ENCODE measurements around the gene C17orf75. TPM values are rescaled to one million over a fixed set of nuclear protein-coding genes. Genes with fewer than 3 reads are reported as not detected.
"Not testable (repeated sequence)": the region's sequence is repeated elsewhere in the genome, so short reads cannot be mapped to it uniquely, and the experiment has no call there.

C17orf75 gene
- total RNA-seq, 2 experiments from 2014 or later = 31.5 to 35.9 TPM

DNA sequence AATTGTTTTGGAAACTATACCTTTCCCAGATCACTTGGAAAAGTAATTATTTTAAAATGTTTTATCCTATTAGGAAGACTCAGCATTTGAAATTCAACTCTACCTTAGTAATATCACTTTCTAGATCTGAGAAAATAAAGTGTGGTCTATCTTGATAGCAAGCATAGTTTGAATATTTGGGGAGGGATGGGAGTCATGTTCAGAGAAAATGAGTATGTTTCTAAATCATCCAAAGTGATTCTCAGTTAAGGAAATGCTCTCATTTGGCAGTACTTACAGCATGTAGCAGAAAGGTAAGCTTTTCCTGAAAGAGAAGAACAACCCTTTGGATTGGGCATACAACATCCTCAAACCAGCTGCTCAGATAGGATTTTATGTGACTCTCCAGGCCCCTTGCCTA lies 6.9 kb downstream of the C17orf75 start:
- no peaks in the 10 kb centered on the region for H3K9me3 Mint-ChIP-seq
- peaks cover 39% of the 10 kb centered on the region for H3K36me3 Mint-ChIP-seq
- no peak overlapping the region for H3K4me3 Mint-ChIP-seq
- H3K27me3 Mint-ChIP-seq = no peaks in the 10 kb centered on the region
- ATAC-seq (ENCODE audit: low read depth) = no peak
- H3K27ac Mint-ChIP-seq = no peak overlapping the region
- H3K4me1 Mint-ChIP-seq = peaks cover 38% of the 10 kb centered on the region
- POLR2A ChIA-PET = no interaction called here
- no peak for DNase-seq

DNA sequence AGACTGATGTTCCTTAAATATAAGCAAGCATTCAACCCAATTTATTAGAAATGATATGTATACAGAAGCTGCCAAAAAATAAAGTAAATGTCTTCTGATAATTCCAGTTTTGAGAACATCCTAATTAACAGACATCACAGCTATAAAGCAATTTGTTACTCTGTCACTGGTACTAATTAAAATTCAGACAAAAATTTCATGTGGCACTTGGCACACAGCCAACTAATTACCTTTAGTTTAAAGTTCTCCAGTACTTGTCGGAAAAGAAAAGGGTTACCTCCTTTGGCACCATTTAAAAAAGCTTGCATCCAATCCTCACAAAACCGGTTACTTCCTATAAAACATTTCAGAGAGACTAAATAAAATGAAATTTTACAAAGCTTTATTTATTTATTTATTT lies 8.8 kb downstream of the C17orf75 start:
- DNase-seq (no peak), ATAC-seq (ENCODE audit: low read depth) (no peak)
- H3K27me3 Mint-ChIP-seq = no peaks in the 10 kb centered on the region
- H3K36me3 Mint-ChIP-seq = peaks cover 36% of the 10 kb centered on the region
- H3K27ac Mint-ChIP-seq = peak overlapping the region; percentile 21
- POLR2A ChIA-PET = interaction anchor here (0.6 to 7.5 kb wide), 2 partner anchors 8 to 18 kb away, joined by 3 to 51 read pairs; partner anchors contain the start of gene C17orf75
- H3K4me3 Mint-ChIP-seq = no peak overlapping the region
- no peaks in the 10 kb centered on the region for H3K9me3 Mint-ChIP-seq
- H3K4me1 Mint-ChIP-seq = peaks cover 37% of the 10 kb centered on the region

DNA sequence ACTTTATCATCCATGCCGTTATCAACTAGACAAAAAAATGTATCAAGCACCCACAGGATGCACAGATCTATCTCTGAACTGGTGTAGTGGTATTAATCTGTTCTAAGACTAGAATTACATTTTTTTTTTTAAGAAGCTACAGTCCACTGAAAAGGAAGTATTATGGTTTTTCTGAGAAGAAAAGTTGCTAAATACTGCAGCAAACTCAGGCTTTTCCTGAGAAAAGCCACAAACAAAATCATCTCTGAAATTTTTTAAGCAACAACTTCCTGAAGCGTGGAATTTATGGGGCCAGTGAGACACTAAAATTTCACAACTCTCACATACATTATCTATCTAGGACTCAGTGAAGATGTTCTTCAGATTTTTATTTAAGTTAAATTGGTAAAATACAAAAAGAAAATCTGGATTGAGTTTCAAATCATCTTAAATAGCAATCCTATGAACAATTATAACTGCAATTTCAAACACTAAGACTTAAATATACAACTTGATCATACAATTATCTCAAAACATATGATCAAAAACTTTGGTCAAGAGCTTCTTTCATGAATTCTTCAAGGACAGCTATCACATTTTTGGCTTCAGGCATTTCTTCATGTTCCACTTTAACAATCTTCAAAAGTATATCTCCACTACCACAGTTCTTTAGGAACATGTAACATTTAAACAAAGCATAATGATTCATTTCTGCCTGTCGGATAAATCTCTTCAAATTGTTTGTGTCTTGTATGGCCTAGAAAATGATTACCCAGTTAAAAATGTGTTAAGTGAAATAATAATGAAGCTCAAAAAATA lies 10.5 kb downstream of the C17orf75 start:
- Mint-ChIP-seq H3K4me3 (peak overlapping the region; percentile 74), H3K27ac (peak overlapping the region; percentile 81), H3K9me3 (no peaks in the 10 kb centered on the region), H3K4me1 (peaks cover 46% of the 10 kb centered on the region), H3K36me3 (peaks cover 27% of the 10 kb centered on the region), H3K27me3 (no peaks in the 10 kb centered on the region)
- DNase-seq (no peak), ATAC-seq (ENCODE audit: low read depth) (peak; percentile 90)
- POLR2A ChIA-PET = interaction anchor here (0.6 to 7.5 kb wide), 8 partner anchors 9 to 158 kb away, joined by 3 to 51 read pairs (median 6); partner anchors contain the start of genes C17orf75 and ZNF207

DNA sequence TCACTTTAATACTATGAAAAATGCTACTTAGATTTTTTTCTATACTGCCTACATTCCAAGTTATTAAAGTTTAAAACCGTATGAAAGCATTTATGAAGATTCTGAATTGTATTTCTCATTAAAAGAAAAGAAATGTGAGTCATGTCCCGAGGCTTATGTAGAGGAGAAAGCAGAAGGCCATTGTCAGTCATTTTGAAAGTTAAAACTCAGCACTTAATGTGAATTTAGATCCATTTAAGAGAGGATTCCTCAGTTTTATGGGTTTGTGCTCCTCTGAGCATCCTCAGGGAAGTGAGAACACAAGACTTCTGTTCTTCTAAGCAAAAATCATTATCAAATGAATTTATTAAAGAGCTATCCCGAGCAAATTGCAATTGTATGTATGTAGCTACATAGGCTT lies 11.8 kb downstream of the C17orf75 start:
- Mint-ChIP-seq H3K4me3 (peak overlapping the region; percentile 74), H3K4me1 (peaks cover 45% of the 10 kb centered on the region), H3K27ac (peak overlapping the region; percentile 81), H3K36me3 (peaks cover 20% of the 10 kb centered on the region), H3K27me3 (no peaks in the 10 kb centered on the region), H3K9me3 (no peaks in the 10 kb centered on the region)
- DNase-seq (no peak), ATAC-seq (ENCODE audit: low read depth) (no peak)
- POLR2A ChIA-PET = interaction anchor here (1.4 to 7.5 kb wide), 5 partner anchors 8 to 20 kb away, joined by 5 to 51 read pairs (median 6); partner anchors contain the start of genes C17orf75 and ZNF207

DNA sequence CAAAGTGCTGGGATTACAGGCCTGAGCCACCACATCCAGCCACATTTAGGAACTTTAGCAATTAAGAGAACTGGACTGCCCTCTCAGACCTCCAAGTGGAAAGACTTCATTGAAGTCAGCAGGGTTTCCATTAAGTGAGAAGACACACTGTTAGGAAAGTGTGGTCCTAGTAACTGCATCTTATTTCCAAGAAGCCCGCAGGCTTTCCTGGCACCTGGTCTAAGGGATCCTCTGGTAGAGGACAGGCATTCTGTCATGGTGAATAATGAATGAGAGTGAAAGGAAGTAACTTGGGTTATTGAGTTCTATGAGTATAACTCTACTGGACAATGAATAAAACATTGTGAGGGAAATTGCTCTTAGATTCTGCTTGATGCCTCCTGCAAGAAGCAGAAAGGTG lies 14.1 kb downstream of the C17orf75 start:
- Mint-ChIP-seq H3K27me3 (no peaks in the 10 kb centered on the region), H3K27ac (peak overlapping the region; percentile 60), H3K36me3 (peaks cover 6% of the 10 kb centered on the region), H3K9me3 (no peaks in the 10 kb centered on the region), H3K4me3 (no peak overlapping the region), H3K4me1 (peaks cover 54% of the 10 kb centered on the region)
- DNase-seq (peak; percentile 3), ATAC-seq (ENCODE audit: low read depth) (no peak)
- POLR2A ChIA-PET = interaction anchor here (7.5 kb wide), 1 partner anchor 13 kb away, joined by 51 read pairs; the partner anchor contains the start of gene C17orf75

DNA sequence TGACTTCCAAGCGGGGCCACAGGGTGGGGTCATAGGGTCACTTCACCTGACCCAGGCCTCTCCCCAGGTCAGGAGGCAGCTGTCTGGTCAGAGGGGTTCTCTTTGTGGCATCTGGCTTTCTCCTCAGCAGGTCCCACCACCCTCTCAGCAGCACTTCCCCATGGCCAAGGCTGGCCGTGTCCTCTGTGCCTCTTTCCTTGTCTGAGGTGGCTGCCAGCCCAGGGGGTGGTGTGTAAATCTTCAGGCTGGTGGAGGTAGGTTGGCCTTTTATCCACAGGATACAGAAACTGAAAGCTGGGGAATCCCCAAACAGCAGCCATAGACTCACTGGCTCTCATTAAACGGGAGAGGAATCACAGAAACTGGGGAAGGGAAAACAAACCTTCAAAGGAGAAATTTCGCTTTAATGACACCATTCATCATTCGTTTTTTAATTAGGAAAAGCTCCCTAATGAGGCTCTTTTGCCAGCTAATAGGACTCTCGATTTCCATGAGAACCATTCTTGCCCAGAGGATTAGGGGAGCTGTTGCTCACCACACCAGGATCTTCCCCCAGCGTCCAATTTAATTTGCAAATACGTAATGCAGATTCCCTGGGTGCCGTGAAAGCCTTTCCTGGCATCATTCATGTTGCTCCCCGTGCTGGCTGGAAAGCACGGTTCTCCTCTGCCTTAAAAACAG lies 18.0 kb downstream of the C17orf75 start:
- H3K27me3 Mint-ChIP-seq = no peaks in the 10 kb centered on the region

DNA sequence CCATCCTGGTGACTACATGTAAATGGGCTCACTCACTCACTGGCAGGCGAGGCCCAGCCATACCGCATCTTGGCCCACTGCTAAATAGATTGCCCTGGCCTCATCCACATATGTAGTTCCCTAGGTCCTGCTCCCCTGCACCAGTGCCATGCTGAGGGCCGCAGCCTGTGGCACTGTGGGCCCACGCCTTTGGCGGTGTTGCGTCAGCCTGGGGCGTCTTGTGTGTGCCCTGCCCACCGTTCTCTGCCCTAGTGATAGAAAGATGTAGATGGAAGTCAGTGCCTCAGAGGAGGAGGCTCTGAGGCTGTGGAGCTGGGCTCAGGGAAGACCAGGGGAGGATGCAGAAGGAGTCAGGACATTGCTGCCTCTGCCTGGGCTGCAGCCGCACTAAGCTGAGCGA lies 18.9 kb downstream of the C17orf75 start:
- Mint-ChIP-seq H3K9me3 (no peaks in the 10 kb centered on the region), H3K36me3 (no peaks in the 10 kb centered on the region), H3K27me3 (peaks cover 2% of the 10 kb centered on the region), H3K27ac (peak overlapping the region; percentile 85), H3K4me1 (peaks cover 39% of the 10 kb centered on the region), H3K4me3 (peak overlapping the region; percentile 65)
- POLR2A ChIA-PET = interaction anchor here (1.4 to 1.7 kb wide), 3 partner anchors 8 to 26 kb away, joined by 4 to 14 read pairs (median 5); no protein-coding TSS in a partner anchor
- DNase-seq (no peak), ATAC-seq (ENCODE audit: low read depth) (no peak)

More for the DNA sequence above, 18.0 kb downstream of the C17orf75 start:
- POLR2A ChIA-PET = interaction anchor here (1.0 to 1.7 kb wide), 5 partner anchors 14 to 254 kb away, joined by 3 to 14 read pairs (median 4); no protein-coding TSS in a partner anchor
- H3K4me1 Mint-ChIP-seq = peaks cover 39% of the 10 kb centered on the region
- no peaks in the 10 kb centered on the region for H3K36me3 Mint-ChIP-seq
- H3K4me3 Mint-ChIP-seq = peak overlapping the region; percentile 65
- H3K27ac Mint-ChIP-seq = peak overlapping the region; percentile 85
- H3K9me3 Mint-ChIP-seq = no peaks in the 10 kb centered on the region
- peak; percentile 58 for DNase-seq
- ATAC-seq (ENCODE audit: low read depth) = peak; percentile 84

DNA sequence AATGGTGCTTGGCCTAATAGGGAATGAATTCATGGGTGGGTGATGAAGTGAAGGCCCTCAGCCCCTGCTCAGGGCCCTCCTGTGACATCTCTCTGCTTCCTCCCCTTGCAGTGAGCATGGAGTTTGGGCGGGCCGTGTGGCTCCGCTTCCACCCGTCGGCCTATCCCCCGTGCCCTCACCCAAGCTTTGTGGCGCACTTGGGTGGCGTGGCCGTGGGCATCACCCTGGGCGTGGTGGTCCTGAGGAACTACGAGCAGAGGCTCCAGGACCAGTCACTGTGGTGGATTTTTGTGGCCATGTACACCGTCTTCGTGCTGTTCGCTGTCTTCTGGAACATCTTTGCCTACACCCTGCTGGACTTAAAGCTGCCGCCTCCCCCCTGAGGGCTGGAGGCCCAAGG lies 21.1 kb downstream of the C17orf75 start:
- peaks cover 31% of the 10 kb centered on the region for H3K4me1 Mint-ChIP-seq
- no peak overlapping the region for H3K4me3 Mint-ChIP-seq
- H3K27ac Mint-ChIP-seq = no peak overlapping the region
- DNase-seq (no peak), ATAC-seq (ENCODE audit: low read depth) (no peak)
- POLR2A ChIA-PET = interaction anchor here (0.6 to 1.6 kb wide), 3 partner anchors 10 to 33 kb away, joined by 3 to 6 read pairs (median 4); partner anchors contain the start of gene ZNF207
- no peaks in the 10 kb centered on the region for H3K36me3 Mint-ChIP-seq
- H3K9me3 Mint-ChIP-seq = no peaks in the 10 kb centered on the region
- peaks cover 13% of the 10 kb centered on the region for H3K27me3 Mint-ChIP-seq

DNA sequence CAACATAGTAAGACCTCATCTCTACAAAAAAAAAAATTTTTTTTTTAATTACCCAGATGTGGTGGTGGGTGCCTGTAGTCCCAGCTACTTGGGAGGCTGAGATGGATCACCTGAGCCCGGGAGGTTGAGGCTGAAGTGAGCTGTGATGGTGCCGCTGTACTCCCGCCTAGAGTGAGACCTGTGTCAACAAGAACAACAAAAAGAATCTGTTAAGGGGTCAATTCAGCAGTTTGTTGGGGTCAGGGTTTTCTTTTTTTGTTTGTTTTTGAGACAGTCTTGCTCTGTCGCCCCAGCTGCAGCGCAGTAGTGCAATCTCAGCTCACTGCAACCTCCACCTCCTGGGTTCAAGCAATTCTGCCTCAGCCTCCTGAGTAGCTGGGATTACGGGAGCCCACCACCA lies 21.9 kb downstream of the C17orf75 start:
- H3K36me3 Mint-ChIP-seq; DNase-seq; H3K27ac Mint-ChIP-seq; H3K9me3 Mint-ChIP-seq; ATAC-seq (ENCODE audit: low read depth); H3K4me3 Mint-ChIP-seq: not testable (repeated sequence)
- POLR2A ChIA-PET = interaction anchor here (0.6 to 1.6 kb wide), 2 partner anchors 11 to 34 kb away, joined by 3 to 6 read pairs; no protein-coding TSS in a partner anchor
- Mint-ChIP-seq H3K27me3 (peaks cover 21% of the 10 kb centered on the region), H3K4me1 (peaks cover 31% of the 10 kb centered on the region)

DNA sequence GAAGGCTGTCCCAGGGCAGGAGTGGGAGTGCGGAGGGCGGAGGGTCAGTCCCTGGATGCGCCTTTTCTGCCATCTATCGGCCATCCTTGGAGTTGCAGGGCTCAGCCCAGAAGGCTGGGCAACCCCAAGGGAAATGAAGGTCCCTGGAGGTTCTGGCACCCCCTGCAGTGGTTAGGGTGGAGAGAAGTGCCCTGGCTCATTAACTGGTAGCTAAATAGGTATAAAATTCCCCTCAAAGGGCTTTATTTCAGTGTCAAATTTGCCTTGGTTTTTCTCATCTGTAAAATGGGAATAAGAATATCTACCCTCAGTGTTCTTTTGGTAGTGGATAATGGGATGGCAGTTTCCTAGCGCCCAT lies 22.4 kb downstream of the C17orf75 start:
- peaks cover 28% of the 10 kb centered on the region for H3K4me1 Mint-ChIP-seq
- H3K9me3 Mint-ChIP-seq = no peaks in the 10 kb centered on the region
- H3K36me3 Mint-ChIP-seq = no peaks in the 10 kb centered on the region
- peaks cover 26% of the 10 kb centered on the region for H3K27me3 Mint-ChIP-seq
- H3K4me3 Mint-ChIP-seq = peak overlapping the region; percentile 86
- DNase-seq (peak; percentile 84), ATAC-seq (ENCODE audit: low read depth) (peak; percentile 76)
- peak overlapping the region; percentile 60 for H3K27ac Mint-ChIP-seq
- POLR2A ChIA-PET = interaction anchor here (1.6 kb wide), 1 partner anchor 11 kb away, joined by 6 read pairs; no protein-coding TSS in a partner anchor

DNA sequence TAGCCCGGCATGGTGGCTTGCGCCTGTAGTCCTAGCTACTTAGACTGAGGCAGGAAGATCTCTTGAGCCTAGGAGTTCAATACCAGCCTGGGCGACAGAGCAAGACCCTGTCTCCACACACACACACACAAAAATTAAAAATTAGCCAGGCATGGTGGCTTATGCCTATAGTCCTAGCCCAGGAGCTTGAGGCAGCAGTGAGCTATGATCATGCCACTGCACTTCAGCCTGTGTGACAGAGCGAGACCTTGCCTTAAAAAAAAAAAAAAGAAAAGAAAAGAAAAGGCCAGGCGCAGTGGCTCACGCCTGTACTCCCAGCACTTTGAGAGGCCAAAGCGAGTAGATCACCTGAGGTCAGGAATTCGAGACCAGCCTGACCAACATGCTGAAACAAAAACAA lies 23.9 kb downstream of the C17orf75 start:
- DNase-seq (no peak), ATAC-seq (ENCODE audit: low read depth) (no peak)
- Mint-ChIP-seq H3K36me3 (no peaks in the 10 kb centered on the region), H3K4me3 (peak overlapping the region; percentile 42), H3K27me3 (peaks cover 30% of the 10 kb centered on the region), H3K9me3 (no peaks in the 10 kb centered on the region), H3K27ac (no peak overlapping the region), H3K4me1 (peaks cover 17% of the 10 kb centered on the region)
- POLR2A ChIA-PET = interaction anchor here (0.7 to 1.6 kb wide), 2 partner anchors 65 to 76 kb away, joined by 3 to 4 read pairs; no protein-coding TSS in a partner anchor

DNA sequence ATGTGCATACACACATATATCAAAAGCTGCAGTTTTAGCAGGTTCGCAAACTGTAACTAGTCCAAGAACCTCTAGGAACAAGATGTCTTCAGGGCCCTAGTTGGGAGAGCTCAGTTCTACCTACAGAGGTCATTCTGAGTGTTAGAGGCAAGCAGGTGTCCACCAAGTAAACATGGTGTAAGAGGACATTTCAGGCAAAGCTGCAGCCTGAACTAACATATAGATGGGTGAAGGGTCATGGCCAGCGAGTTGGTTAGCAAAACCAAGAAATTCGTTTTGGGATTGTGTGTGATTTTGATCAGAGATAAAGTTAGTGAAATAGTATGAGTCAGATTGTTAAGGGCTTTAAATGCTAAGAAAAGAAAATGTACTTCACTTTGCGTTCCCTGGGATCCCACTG lies 24.6 kb downstream of the C17orf75 start:
- no peak overlapping the region for H3K27ac Mint-ChIP-seq
- ATAC-seq (ENCODE audit: low read depth) (no peak), DNase-seq (no peak)
- H3K36me3 Mint-ChIP-seq = no peaks in the 10 kb centered on the region
- POLR2A ChIA-PET = interaction anchor here (1.6 kb wide), 1 partner anchor 64 kb away, joined by 4 read pairs; no protein-coding TSS in a partner anchor
- H3K27me3 Mint-ChIP-seq = peaks cover 30% of the 10 kb centered on the region
- H3K4me3 Mint-ChIP-seq = no peak overlapping the region
- peaks cover 16% of the 10 kb centered on the region for H3K4me1 Mint-ChIP-seq
- H3K9me3 Mint-ChIP-seq = no peaks in the 10 kb centered on the region

DNA sequence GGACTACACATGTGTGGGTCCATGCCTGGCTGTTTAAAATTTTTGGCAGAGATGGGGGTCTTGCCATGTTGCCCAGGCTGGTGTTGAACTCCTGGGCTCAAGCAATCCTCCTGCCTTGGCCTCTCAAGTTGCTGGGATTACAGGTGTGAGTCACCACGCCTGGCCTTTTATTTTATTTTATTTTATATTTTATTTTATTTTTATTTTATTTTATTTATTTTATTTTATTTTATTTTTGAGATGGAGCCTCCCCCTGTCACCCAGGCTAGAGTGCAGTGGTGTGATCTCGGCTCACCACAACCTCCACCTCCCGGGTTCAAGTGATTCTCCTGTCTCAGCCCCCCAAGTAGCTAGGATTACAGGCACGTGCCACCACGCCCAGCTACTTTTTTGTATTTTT lies 25.3 kb downstream of the C17orf75 start:
- not testable (repeated sequence) for H3K4me3 Mint-ChIP-seq; DNase-seq; H3K27ac Mint-ChIP-seq; ATAC-seq (ENCODE audit: low read depth); H3K9me3 Mint-ChIP-seq; H3K36me3 Mint-ChIP-seq
- POLR2A ChIA-PET = interaction anchor here (0.5 kb wide), 1 partner anchor 12 kb away, joined by 3 read pairs; no protein-coding TSS in a partner anchor
- Mint-ChIP-seq H3K27me3 (peaks cover 30% of the 10 kb centered on the region), H3K4me1 (peaks cover 16% of the 10 kb centered on the region)
